B cell (primary cell): ENCODE data around the gene DIAPH1.

ENCODE experiments used
- EZH2 ChIP-seq: IDR thresholded peaks from 2 replicates; pipeline ENCODE4 v1.6.1; 2012; ENCODE audit warnings: borderline replicate concordance, low read depth, mild to moderate bottlenecking, moderate library complexity, low read length; ENCODE audit not compliant: insufficient read depth, poor library complexity, severe bottlenecking
- TF ChIP-seq, protein P1 (sequence below): fragments of 200-600 bp; IDR thresholded peaks from one replicate; pipeline ENCODE4 v1.8.0; 2022; ENCODE audit warnings: antibody characterized with exemption, mild to moderate bottlenecking

GRCh38 chr5:141475625-141476131 is 143.1 kb downstream of the DIAPH1 start, which contains the start of gene PCDHGC3:
- TF ChIP-seq, protein P1, sequence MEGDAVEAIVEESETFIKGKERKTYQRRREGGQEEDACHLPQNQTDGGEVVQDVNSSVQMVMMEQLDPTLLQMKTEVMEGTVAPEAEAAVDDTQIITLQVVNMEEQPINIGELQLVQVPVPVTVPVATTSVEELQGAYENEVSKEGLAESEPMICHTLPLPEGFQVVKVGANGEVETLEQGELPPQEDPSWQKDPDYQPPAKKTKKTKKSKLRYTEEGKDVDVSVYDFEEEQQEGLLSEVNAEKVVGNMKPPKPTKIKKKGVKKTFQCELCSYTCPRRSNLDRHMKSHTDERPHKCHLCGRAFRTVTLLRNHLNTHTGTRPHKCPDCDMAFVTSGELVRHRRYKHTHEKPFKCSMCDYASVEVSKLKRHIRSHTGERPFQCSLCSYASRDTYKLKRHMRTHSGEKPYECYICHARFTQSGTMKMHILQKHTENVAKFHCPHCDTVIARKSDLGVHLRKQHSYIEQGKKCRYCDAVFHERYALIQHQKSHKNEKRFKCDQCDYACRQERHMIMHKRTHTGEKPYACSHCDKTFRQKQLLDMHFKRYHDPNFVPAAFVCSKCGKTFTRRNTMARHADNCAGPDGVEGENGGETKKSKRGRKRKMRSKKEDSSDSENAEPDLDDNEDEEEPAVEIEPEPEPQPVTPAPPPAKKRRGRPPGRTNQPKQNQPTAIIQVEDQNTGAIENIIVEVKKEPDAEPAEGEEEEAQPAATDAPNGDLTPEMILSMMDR = no peak
- no peak for TF ChIP-seq EZH2
